Common myeloid progenitor, CD34-positive (primary cell): ENCODE results near the gene GUCY2C.
A peak's percentile ranks its signal among the peaks of the same experiment; 100 is the strongest.

Experiments
- CTCF ChIA-PET: fragments of 350-600 bp; sonication (Branson Sonifier 250); formaldehyde crosslinking; loops from one replicate; lab custom pipeline; 2021; ENCODE audit warnings: antibody characterized with exemption; lab: Charles Lee
- POLR2A ChIA-PET: fragments of 350-600 bp; sonication (Branson Sonifier 250); formaldehyde crosslinking; loops from one replicate; lab custom pipeline; 2021; ENCODE audit warnings: antibody characterized with exemption; lab: Charles Lee
- DNase-seq, 3 donors: peaks; one replicate each; pipeline versions ENCODE4 v3.0.0 to v3.0.0-alpha.2; 2013
- H3K27ac ChIP-seq, 2 experiments: 1 replicate in 1 of 2; 2 replicates in 1 of 2; pipeline ENCODE4 v1.7.0; 2013; ENCODE audit warnings: inconsistent platforms in 2 of 2, low read length in 2 of 2, mild to moderate bottlenecking in 2 of 2, low read depth in 1 of 2, moderate library complexity in 1 of 2; ENCODE audit not compliant: severe bottlenecking in 2 of 2, insufficient read depth in 1 of 2, poor library complexity in 1 of 2
- H3K27me3 ChIP-seq, 5 experiments: replicated peaks in 2 of 5; 1 replicate in 3 of 5; 2 replicates in 2 of 5; pipeline versions ENCODE4 v1.6.1 to v1.7.0; 2013; ENCODE audit warnings: low read length in 4 of 5, mild to moderate bottlenecking in 2 of 5, moderate library complexity in 2 of 5, inconsistent platforms in 1 of 5; ENCODE audit not compliant: insufficient read depth in 5 of 5, control insufficient read depth in 4 of 5
- H3K36me3 ChIP-seq, 4 experiments: 1 replicate in 2 of 4; 2 replicates in 2 of 4; pipeline versions ENCODE4 v1.6.1 to v1.7.0; 2013; ENCODE audit warnings: low read length in 3 of 4, control low read depth in 1 of 4, mild to moderate bottlenecking in 1 of 4; ENCODE audit not compliant: control insufficient read depth in 4 of 4, insufficient read depth in 4 of 4
- H3K4me1 ChIP-seq, 4 experiments: 1 replicate in 3 of 4; 2 replicates in 1 of 4; pipeline versions ENCODE4 v1.6.1 to v1.7.1; 2013; ENCODE audit warnings: low read length in 3 of 4, mild to moderate bottlenecking in 3 of 4, control low read depth in 1 of 4, inconsistent platforms in 1 of 4, moderate library complexity in 1 of 4; ENCODE audit not compliant: control insufficient read depth in 4 of 4, insufficient read depth in 4 of 4; ENCODE audit errors: control extremely low read depth in 1 of 4
- H3K4me3 ChIP-seq, 7 experiments: 1 replicate in 4 of 7; 2 replicates in 3 of 7; pipeline versions ENCODE4 v1.5.1 to v1.7.0; 2013; ENCODE audit warnings: mild to moderate bottlenecking in 7 of 7, low read length in 6 of 7, moderate library complexity in 6 of 7, inconsistent platforms in 2 of 7, low read depth in 2 of 7, control low read depth in 1 of 7; ENCODE audit not compliant: insufficient read depth in 4 of 7, control insufficient read depth in 1 of 7; ENCODE audit errors: extremely low read depth in 1 of 7
- H3K9me3 ChIP-seq, 5 experiments: 1 replicate in 4 of 5; 2 replicates in 1 of 5; pipeline versions ENCODE4 v1.6.1 to v1.7.1; 2013; ENCODE audit warnings: low read length in 4 of 5, mild to moderate bottlenecking in 2 of 5, inconsistent platforms in 1 of 5, low read depth in 1 of 5, moderate library complexity in 1 of 5; ENCODE audit not compliant: control insufficient read depth in 4 of 5, insufficient read depth in 2 of 5; ENCODE audit errors: control extremely low read depth in 1 of 5
- WGBS: methylation state at CpG from one replicate; pipeline ENCODE4 v1.1.5; 2013; ENCODE audit not compliant: insufficient coverage; 5-methylcytosine and 5-hydroxymethylcytosine counted together

GUCY2C gene

DNA sequence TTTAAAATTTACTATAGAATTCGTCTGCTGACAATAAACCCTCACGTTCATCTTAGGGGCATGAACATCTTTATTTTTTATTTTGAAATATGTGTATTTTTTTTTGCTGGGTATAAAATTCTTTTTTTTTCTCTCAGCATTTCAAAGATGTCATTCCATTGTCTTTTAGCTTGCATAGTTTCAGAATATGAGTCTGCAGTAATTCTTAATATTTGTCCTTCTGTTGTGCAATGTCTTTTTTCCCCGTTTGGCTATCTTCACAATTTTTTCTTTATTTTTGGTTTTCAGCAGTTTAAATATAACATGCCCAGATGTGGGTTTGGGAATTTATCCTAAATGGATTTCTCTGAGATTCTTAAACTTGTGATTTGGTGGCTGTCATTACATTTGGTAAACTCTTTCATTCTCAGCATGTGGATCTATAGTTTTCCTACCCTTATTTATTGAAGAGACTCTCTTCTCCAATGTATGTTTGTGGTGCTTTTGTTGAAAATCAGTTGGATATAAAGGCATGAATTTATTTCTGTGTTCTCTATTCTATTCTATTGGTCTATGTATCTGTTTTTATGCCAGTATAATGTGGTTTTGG is 90.9 kb downstream of the GUCY2C start:
- ChIA-PET CTCF (no interaction called here), POLR2A (no interaction called here)
- peak in 2 of 3 donors; percentile 19 to 36 for DNase-seq
- no peaks in the 10 kb centered on the region for H3K27me3 ChIP-seq
- H3K27ac ChIP-seq = no peak overlapping the region
- H3K4me3 ChIP-seq = no peak overlapping the region
- no CpG with 5 or more reads among the region's 3 CpGs for WGBS
- peaks cover 0 to 28% (median 5%) of the 10 kb centered on the region in 5 experiments for H3K9me3 ChIP-seq
- no peaks in the 10 kb centered on the region for H3K4me1 ChIP-seq
- no peaks in the 10 kb centered on the region for H3K36me3 ChIP-seq

DNA sequence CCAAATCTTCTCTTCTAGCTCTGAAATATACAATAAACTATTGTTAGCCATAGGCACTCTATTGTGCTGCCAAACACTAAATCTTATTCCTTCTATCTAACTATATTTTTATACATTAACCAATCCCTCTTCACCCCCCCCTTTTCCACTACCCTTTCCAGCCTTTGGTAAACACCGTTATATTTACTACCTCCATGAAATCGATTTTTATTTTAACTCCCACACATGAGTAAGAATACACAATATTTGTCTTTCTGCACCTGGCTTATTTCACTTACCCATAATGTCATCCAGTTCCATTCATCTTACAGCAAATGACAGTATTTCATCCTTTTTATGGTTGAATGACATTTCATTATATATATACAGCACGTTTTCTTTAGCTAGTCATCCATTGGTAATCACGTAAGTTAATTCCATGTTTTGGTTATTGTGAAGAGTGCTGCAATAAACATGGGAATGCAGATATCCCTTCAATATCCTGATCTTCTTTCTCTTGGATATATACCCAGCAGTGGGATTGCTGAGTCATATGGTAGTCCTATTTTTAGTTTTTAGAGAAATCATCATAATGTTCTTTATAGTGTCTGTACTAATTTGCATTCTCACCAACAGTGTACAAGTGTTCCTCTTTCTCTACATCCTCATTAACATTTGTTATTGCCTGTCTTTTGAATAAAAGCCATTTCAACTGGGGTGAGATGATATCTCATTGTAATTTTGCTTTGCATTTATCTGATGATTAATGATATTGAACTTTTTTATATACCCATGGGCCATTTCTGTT is 94.5 kb downstream of the GUCY2C start:
- DNase-seq = no peak
- ChIA-PET CTCF (interaction anchor here (1.0 to 2.1 kb wide), 2 partner anchors 17 to 114 kb away, joined by 3 to 5 read pairs; no protein-coding TSS in a partner anchor), POLR2A (no interaction called here)
- Histone ChIP-seq H3K36me3 (no peaks in the 10 kb centered on the region), H3K4me3 (no peak overlapping the region), H3K27me3 (no peaks in the 10 kb centered on the region), H3K9me3 (peaks cover 2 to 36% (median 6%) of the 10 kb centered on the region in 5 experiments), H3K27ac (no peak overlapping the region), H3K4me1 (no peaks in the 10 kb centered on the region)
- WGBS = 100% methylated on average over 2 of the region's 4 CpGs

DNA sequence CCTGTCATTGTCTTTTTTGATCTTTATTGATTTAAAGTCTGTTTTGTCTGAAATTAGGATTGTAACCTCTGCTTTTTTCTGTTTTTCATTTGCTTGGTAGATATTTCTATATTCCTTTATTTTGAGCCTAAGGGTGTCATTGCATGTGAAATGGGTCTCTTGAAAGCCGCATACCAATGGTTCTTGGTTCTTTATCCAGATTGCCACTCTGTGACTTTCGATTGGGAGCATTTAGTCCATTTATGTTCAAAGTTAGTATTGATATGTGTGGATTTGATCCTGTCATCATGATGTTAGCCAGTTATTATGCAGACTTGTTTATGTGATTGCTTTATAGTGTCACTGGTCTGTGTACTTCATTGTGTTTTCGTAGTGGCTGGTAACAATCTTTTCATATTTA is 98.9 kb downstream of the GUCY2C start:
- CTCF ChIA-PET = interaction anchor here (1.5 kb wide), 1 partner anchor 22 kb away, joined by 3 read pairs; no protein-coding TSS in a partner anchor
- WGBS = 100% methylated on average over 1 of the region's 3 CpGs
- no peak overlapping the region for H3K4me3 ChIP-seq
- POLR2A ChIA-PET = no interaction called here
- no peaks in the 10 kb centered on the region for H3K27me3 ChIP-seq
- no peaks in the 10 kb centered on the region for H3K36me3 ChIP-seq
- DNase-seq = no peak
- peaks cover 0 to 17% (median 2%) of the 10 kb centered on the region in 5 experiments for H3K9me3 ChIP-seq
- H3K4me1 ChIP-seq = no peaks in the 10 kb centered on the region
- no peak overlapping the region for H3K27ac ChIP-seq

DNA sequence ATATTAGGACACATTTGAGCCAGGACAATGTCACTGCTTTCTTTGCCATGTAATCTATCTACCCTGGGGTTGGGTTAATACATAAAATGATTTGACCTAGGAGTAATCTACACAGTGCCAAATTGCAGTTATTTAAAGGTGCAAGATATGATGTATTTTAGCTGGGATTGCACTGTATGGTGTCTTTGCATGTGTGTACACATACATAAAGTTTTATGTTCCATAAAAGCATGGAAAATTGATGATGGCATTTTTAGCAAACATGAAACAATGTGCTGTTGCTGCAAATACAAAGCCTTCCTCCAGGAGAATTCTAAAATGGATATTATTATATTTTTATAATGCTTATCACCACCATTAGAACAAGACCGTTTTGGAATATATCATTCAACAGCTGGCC is 104.7 kb downstream of the GUCY2C start:
- no peak for DNase-seq
- H3K27ac ChIP-seq = no peak overlapping the region
- no peaks in the 10 kb centered on the region for H3K27me3 ChIP-seq
- H3K9me3 ChIP-seq = peaks cover 0 to 2% (median 0%) of the 10 kb centered on the region in 5 experiments
- H3K4me1 ChIP-seq = no peaks in the 10 kb centered on the region
- CTCF ChIA-PET = no interaction called here
- H3K36me3 ChIP-seq = no peaks in the 10 kb centered on the region
- no peak overlapping the region for H3K4me3 ChIP-seq
- WGBS = 100% methylated on average over 1 of the region's 1 CpG
- POLR2A ChIA-PET = no interaction called here

DNA sequence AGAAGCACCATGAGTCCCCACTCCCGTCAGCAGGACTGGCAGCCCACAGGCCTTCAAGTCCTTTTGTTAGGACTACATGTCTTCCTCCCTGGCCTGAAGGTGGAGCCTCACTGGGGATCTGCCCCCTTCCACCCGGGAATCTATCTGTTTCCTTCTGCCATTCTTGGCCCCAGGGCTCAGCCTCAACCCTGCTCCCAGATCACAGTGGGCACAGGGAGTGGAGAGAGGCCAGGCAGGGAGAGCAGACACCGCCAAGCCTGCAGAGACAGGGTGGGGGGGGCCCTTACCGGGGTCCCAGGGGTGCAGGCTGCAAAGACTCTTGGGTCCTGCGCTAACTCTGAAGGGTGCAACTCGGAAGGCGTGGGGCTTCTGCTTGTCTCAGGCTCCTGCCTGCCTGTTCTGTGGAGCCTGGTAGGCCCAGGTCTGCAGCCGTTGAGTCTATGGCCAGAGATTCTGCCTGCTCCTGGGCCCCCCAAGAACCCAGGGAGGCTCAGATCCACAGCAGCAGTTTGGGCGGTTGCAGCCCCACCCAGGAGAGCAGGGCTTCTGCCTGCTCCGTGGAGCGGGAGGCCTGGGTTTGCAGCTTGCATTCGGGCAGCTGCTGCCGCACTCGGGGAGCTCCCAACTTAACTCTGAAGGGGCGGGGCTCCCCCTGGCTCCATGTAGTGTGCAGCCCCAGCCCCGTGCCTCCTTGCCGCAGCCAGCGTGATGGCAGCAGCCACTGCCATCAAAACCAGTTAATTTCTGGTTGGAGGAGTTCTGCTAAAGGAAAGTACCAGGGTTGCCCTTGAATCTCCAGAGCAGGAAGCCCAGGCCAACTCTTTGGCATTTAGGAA is 107.0 kb downstream of the GUCY2C start:
- no peak for DNase-seq
- Histone ChIP-seq H3K36me3 (no peaks in the 10 kb centered on the region), H3K27ac (no peak overlapping the region), H3K4me1 (no peaks in the 10 kb centered on the region), H3K27me3 (no peaks in the 10 kb centered on the region), H3K4me3 (no peak overlapping the region), H3K9me3 (peaks cover 0 to 2% (median 0%) of the 10 kb centered on the region in 5 experiments)
- CTCF ChIA-PET = no interaction called here
- POLR2A ChIA-PET = no interaction called here
- over 99% methylated on average over 15 of the region's 18 CpGs for WGBS

DNA sequence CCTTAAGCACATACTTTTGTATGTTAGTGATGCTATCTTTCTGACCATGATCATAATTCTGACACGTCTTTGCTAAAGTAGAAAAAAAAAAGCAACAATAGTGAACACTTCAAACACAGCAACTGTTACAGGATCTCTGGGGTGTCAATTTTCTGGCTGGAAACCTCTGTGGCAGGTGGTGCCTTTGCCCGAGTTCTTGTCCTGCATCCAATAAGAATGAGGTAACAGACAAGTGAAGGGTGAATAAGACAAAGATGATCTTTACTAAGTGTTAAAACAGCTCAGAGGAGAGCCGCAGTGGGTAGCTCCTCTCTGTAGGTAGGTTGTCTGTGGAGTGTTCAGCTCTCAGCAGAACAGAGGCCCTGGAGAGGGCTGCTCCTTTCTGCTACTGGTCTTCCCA is 107.8 kb downstream of the GUCY2C start:
- Histone ChIP-seq H3K27ac (no peak overlapping the region), H3K4me3 (no peak overlapping the region), H3K27me3 (peaks cover 0 to 2% (median 0%) of the 10 kb centered on the region in 5 experiments), H3K9me3 (peaks cover 0 to 2% (median 0%) of the 10 kb centered on the region in 5 experiments), H3K36me3 (no peaks in the 10 kb centered on the region), H3K4me1 (no peaks in the 10 kb centered on the region)
- WGBS = 100% methylated on average over 1 of the region's 3 CpGs
- no peak for DNase-seq
- POLR2A ChIA-PET = no interaction called here
- CTCF ChIA-PET = interaction anchor here (0.7 to 1.8 kb wide), 2 partner anchors 12 to 17 kb away, joined by 3 to 4 read pairs; no protein-coding TSS in a partner anchor
